Activated T-helper 1 cell treated with anti-CD3 and anti-CD28 coated beads, Interleukin-2, amount 50 U/mL, for 16 hours (primary cell): ENCODE results near the gene IL12RB2.

ENCODE experiments used
- DNase-seq, 2 donors: peaks; one replicate each; pipeline ENCODE4 v3.0.0-alpha.2; 2020; ENCODE audit warnings: low read depth in 1 of 2, low spot score in 1 of 2

IL12RB2 gene

GRCh38 chr1:67313934-67314671 is 6.4 kb downstream of the IL12RB2 start:
- DNase-seq, result no peak

DNA sequence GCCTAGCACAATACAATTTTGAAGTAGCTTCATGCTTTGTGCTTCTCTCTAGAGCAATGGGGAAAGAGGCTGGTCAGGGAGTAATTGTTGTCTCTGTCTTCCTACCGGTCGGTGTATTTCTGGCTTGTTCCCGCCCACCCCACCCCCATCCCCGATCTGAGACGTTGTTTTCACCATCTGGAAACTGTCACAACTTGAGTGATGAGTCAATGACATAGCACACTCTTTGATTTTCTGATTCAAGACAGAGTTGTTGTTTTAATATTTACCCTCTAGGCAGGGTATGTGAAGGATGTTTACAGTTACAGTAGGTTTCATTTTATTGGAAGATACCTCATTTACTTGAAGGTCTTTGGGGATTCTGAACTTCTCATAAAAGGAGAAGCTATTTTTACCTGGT is 7.0 kb downstream of the IL12RB2 start:
- DNase-seq, result no peak

- no peak for DNase-seq
Observed at GRCh38 chr1:67316180-67316902, 8.7 kb downstream of the IL12RB2 start.

DNA sequence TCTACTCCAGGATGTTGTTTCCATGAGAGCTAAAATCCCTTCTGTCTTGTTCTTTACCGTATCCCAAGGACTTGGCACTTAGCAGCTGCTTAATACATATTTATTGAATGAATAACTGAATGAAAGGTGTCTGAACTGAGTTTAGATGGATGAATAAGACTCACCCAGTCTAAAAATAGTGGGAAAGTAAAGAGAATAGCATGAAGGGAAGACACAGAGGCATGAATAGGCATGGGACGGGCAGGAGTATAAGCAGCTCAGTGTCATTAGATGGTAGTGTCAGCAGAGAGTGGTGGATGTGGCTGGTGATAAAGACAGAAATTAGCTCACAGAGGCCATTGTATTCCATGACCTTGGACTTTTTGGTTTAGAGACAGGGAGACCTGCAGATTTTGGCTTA is 9.2 kb downstream of the IL12RB2 start:
- DNase-seq, result no peak

DNA sequence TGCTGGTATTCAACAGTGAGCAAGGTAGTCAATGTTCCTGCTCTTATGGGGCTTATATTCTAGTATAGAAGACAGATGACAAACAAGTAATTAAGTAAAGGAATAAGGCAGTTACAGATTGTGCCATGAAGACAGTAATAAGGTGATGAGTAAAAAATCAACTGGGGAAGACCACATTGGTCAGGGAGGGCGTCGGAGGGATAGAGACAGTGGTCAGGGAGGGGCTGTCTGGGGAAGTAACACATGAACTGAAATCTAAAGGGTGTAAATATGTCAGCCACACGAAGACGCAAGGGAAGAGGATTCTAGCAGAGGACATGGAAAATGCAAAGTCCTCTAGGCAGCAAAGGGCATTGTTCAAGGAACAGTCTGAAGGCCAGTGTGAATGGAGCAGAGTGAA is 10.1 kb downstream of the IL12RB2 start:
- no peak for DNase-seq

GRCh38 chr1:67322442-67322841 is 14.8 kb downstream of the IL12RB2 start:
- no peak for DNase-seq

- DNase-seq, result no peak
Observed at GRCh38 chr1:67323087-67323486, 15.4 kb downstream of the IL12RB2 start.

- no peak for DNase-seq
Observed at GRCh38 chr1:67324068-67324467, 16.4 kb downstream of the IL12RB2 start.

GRCh38 chr1:67327864-67328466 is 20.3 kb downstream of the IL12RB2 start:
- DNase-seq, result no peak

- DNase-seq, result no peak
Observed at GRCh38 chr1:67332653-67333529, 25.2 kb downstream of the IL12RB2 start.

- DNase-seq, result no peak
Observed at GRCh38 chr1:67333603-67334002, 25.9 kb downstream of the IL12RB2 start.

DNA sequence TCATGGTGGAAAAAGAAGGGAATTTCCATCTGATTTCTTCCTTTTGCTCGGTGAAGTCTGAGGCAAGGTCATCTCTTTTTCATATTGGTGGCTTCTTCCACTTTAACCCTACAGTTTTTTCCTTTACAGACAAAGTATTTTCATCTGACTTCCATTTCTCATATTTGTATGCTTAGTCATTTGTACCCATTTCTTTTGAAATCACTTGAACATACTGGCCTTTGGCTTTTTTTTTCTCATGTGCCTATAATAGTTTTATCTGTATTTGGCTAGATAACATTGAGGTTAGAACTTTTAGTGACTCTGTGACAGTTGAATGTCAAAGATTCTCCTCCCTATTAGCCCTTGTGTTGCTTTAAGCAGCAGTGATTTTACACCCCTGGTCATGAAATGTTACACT is 27.7 kb downstream of the IL12RB2 start:
- no peak for DNase-seq

DNA sequence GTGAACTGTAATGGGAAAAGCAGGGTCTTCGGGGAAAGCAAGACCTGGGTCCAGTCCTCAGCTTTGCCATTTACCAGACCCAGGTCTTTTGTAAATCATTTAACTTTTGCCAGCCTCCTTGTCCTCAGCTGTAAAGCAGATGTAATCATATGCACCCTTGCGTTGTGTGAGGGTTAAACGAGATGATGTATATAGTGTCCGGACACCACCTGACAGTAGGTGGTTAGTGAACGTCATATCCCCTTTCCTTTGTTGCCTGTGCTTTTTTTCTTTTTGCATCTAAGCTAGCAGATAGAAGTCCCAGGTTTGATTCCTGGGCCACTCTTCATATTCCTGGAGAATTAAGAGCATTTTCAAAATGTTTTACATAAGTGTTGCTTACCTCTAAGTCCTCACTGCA is 28.5 kb downstream of the IL12RB2 start:
- DNase-seq, result no peak

DNA sequence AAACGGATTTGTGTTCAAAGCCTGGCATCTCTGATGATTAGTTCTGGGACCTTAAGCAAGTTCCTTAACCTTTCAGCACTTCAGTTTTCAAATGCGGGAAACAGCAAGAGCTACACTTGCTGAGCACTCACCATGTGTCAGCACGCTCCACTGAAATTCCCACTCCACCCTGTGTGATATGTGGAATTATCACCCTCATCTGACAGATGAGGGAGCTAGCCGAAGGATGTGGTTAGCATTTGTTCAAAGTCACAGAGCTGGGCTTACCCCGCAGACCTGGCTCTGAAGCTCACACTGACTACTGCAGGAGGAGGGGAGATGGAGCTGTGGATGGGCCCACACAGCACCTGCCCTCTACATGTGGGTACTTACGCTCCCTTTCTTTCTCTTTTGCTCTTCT is 29.1 kb downstream of the IL12RB2 start:
- no peak for DNase-seq

- DNase-seq, result no peak
Observed at GRCh38 chr1:67338642-67339041, 31.0 kb downstream of the IL12RB2 start.

- DNase-seq, result no peak
Observed at GRCh38 chr1:67339623-67340343, 32.1 kb downstream of the IL12RB2 start.

DNA sequence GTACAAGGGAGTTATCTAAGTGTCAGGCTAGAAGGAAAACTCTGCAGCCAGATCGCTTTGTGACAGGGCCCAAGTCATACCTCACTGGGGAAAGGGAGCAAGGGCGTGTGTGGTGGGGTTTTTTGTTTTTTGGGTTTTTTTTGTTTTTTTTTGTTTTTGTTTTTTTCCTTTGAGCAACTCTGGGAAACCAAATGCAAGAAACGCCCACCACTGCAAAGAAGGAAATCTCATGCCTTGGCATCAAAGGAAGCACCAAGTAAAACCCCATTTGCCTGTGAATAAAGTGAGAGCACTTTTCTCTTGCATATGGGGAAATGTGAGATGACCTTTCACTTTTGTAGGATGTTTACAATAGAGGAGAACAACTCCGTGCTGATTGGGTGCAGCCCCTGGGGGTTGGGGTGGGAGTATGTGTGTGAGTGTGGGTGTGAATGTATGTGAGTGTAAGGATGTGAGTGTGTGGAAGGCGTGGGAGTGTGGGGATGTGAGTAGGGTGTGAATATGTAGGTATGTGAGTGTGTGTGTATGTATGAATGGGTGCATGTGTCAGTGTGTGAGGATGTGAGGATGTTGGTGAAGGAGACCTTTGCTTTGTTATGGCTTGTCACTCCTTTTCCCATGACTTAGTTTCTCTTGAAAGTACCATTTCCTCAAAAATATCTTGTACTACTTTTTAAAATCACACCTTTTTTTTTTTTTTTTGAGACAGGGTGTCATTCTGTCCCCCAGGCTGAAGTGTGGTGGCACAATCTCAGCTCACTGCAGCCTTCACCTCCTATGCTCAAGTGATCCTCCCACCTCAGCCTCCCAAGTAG is 34.6 kb downstream of the IL12RB2 start:
- DNase-seq, result no peak

DNA sequence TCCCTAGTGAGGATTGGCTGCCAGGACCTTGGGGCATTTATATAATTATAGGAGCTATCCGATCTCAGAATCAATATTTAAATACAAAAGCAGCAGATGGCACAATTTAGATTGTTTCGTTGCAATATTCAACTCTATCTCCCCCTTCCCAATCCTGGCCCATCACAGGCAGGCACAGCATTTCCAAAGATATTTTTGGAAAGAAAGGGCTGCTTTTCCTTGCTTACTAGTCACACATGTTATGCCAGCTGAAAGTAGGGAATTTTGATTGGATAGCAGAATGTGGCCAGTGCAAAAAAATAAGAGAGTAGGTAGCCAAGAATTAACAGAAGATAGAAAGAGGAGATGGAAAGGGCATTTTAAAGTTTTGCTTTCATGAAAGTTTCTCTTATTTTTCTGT is 37.9 kb downstream of the IL12RB2 start:
- DNase-seq, result no peak

- no peak for DNase-seq
Observed at GRCh38 chr1:67346982-67347381, 39.3 kb downstream of the IL12RB2 start.
